ENCODE measurements around the gene NEDD9.

Gene NEDD9

DNA sequence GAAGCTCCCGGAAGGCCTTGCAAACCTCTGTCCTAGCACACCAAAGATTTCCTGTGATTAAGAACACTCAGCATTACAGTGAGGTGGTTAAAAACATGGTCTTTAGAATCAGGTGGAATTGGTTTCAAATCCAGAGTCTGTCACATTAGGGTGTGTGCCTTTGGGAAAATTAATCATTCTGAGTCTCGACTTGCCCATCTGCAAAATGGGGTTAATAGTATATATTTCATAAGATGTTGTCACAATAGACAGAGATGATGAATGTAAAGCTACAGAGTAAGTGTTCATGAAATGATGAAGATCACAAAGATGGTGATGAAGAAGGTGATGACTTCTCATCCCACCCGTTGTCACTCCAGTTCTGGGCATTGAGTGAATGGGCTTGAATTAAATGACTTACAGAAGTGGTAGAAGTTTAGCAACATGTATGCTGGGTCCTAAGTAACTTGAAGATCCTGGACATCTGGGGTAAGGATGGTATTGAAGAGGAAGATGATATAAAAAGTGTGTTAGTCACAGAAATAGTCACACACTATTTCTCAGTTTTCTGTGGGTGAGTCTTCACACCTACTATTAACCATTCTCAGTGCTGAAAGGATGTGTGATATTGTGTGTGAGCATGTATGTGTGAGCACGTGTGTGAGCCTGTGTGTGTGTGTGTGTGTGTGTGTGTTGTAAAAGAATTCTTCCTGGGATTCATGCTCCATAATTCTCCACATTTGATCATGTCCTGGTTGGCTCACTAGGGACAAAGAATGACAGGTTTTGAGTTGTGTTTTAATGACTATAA, 28.0 kb upstream of the NEDD9 start:
- no peak for DNase-seq (ENCODE audit: low read depth)

DNA sequence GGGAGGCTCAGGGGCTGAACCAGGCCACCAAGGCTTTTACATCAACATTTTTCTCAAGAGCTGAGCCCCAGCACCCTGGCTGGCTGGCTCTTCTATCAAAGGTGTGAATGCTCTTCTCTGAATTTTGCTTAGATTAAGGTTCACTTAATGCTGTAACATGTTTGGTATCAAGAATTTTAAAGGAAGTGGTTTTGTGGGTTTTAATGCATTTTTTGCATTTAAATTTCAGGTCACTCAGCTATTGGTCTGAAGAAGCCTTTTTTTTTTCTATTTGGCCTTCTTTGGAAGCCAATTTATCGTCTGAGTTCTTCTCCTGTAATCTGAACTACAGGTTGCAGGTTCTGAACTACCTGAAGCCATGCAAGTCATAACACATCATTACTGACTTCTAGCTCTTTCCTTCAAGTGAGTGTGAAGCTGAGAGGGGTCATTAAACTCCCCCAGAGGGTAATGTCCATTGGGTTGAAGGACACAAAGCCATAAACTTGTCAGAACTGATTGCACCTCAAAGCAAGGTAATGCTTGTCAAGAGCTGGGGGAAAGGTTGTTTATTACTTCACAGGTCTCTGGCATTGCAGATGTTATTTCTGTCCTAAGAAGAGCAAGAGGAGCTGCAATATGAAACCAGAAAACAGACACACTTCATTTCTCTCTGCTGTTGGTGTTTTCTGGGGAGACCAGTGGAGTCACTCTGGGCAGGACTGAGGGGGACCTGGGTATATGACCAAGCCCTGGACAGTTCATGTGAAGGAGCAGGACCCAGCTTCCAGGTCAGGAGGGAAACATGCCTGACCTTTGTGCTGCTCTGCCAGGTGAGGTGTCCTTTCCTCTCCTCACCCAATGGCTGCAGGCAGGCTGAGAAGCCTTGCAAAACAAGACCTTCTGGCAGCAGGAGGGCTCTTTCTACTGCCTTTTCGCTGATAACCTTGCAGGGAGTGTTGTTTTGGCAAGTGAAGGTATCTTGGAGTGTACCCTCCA, 26.1 kb upstream of the NEDD9 start:
- no peak for DNase-seq (ENCODE audit: low read depth)

DNA sequence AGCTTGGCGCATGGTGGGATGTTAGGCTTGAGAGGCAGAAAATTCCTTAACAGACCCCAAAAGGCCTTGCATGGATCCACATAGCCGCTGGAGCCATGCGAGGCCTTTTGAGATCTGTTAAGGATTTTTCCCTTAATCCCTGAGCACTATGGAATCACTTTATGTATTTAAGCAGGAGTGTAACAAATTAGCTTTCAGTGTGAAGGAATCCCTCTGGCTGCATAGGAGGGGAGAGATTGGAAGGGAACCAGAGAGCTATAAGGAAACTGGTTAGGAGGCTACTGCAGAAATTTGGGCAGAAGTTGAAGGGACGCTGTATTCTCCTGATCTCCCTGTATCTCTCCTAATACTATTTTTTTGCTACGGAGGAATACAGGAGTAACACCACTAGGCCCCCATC, 23.1 kb upstream of the NEDD9 start:
- DNase-seq (ENCODE audit: low read depth), result no peak

DNA sequence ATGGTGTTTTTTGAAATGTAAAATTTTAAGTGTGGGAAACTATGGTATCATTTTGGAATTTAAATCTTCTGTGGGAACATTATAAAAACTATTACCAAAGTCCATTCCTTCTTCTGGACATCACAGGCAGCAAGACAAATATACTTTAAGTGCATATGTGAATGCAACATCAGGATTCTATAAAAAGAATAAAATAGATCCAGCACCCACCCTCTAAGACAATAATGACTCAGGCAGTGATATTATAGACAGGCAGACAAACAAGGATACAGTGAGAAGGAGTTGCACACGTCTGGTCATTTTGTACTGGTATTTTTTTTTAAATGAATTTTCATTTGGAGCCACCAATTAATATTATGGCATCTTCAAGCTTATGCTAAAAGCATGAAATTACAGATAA, 21.1 kb upstream of the NEDD9 start:
- DNase-seq (ENCODE audit: low read depth), result no peak

DNA sequence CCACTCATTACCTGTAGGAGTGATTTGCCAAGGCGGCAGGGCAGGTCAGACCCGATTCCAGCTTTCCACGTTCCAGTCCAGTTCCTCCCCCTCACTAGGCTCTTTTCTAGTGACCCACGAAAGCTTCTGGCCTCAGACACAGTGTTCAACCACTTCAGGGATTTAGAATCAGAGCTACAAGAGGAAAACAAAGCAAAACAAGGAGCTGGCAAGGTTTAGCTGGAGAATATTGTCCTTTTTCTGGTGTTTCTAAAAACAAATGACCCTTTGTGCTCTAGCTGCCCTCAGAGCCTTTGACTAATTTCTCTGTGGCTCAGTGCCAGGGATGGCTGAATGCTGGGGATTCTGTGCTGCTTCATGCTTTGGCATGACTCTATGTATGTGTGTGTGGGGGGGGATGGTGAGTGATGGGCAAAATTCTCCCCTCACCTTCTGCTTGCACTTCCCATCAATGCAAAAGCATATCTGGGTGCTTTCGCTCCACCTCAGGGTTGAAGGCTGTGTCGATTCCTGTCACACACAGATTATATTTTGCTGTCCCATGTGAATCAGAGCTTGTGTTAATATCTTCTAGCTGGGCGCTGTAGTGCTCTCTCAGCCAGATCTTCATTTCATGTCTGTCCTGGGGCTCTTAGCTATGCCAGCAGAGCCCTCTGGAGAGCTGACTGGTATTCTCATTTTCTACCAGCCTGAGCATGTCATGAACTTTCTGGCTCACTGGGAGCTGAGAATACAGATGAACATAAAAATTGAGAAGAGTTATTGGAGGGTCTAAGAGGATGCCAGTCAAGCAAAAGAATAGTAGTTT, 19.3 kb upstream of the NEDD9 start:
- DNase-seq (ENCODE audit: low read depth), result no peak

DNA sequence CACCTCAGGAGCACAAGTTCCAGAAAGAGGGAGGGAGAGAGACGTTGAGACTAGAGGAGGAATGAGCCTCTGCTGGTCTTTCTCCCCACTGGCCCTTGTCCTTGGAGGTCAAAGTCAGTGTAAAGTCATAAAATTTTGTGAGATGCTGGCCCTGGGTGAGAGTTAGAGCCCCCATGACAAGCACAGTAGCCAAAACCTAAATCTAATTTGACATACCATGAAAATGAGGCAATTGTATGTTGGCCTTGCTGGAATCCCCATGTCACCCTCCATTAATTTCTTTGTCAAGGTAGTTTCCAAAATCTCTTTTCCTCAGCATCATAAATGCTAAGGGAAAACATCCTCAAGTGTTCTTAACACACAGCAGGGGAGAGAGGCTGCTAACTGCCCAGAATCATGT, 17.6 kb upstream of the NEDD9 start:
- DNase-seq (ENCODE audit: low read depth), result no peak

DNA sequence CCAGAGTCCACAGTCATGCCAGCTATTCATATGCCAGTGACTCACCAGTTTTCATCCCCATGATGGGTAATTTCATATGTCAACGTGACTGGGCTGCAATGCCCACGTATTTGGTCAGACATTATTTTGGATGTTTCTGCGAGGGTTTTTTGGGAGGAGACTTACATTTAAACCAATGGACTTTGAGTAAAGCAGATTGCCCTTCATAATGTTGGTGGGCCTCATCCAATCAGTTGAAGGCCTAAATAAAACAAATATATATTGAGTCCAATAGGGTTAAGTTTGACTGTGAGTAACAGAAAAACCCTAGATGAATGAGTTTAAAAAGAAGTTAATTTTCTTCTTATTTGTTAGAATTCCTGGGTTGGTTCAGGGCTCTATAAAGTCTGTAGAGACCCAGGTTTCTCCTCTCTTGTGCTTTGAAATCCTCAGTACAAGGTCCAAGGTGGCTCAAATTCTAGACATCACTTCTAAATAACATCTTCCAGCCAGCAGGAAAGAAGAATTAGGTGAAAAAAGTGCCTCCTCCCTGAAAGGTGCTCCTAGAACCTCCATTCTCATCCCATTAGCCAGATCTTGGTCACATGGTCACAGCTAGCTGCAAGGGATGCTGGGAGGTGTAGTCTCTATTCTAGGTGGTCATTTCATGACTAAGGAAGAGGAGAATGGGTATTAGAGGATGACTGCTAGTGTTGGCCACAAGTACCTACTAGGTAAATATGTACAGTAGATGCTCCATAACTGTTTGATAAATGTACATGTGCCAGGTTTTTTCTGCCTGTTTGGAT, 16.7 kb upstream of the NEDD9 start:
- no peak for DNase-seq (ENCODE audit: low read depth)

DNA sequence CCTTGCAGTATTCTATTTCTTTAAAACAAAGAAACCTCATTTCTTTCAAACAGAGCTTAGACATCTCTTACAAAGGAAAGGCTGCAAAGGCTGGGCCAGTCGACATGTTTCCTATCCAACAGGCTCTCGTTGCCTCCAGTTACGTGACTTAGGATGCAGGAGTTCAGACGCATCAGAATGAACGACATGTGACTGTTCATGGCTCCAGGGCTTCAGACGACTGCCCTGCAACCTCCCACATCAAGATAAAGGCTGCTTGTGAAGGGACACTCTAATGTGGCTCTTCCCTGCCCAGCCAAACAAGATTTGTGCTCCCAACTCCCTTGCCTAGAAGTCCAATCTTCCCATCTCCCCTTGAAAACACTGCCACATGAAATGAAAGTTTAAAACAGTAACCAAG, 14.3 kb upstream of the NEDD9 start:
- no peak for DNase-seq (ENCODE audit: low read depth)

DNA sequence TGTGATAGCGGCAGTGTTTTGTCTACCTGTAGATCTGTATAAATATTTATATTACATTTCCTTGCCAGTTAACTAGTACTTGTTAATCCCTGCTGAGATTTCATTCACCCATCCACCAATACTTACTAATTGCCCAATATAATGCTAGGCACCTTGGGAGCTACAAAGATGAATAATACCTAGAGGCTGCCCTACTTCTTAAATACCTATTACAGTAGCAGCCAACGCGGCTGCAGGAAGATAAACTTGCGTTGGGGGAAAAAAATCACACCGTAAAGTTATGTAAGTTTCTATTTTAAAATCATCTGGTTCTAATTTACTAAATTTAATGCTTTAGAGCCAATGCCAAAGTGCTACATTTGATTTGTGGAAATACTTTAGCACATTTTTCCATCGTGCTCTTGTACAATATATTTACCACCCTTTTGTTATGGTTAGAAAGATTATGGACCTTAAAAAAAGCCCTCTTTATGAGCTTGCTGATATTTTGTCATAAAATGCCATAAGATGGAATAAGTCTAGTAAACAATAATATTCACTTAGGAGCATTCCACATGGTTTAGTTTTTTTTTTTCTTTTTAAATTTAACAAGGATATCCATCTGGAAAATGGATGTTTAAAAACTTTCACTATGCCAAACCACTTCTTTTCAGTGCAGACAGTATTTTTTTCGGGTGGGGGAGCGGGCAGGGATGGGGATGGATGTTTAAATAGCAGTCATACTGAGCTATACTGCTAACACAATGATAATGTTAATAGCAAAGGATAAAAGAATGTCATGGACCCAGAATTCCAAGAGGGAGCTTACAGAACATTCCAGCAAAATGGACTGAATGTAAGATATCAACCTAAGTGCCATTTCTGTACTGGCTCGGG, 13.2 kb upstream of the NEDD9 start:
- DNase-seq (ENCODE audit: low read depth), result no peak

DNA sequence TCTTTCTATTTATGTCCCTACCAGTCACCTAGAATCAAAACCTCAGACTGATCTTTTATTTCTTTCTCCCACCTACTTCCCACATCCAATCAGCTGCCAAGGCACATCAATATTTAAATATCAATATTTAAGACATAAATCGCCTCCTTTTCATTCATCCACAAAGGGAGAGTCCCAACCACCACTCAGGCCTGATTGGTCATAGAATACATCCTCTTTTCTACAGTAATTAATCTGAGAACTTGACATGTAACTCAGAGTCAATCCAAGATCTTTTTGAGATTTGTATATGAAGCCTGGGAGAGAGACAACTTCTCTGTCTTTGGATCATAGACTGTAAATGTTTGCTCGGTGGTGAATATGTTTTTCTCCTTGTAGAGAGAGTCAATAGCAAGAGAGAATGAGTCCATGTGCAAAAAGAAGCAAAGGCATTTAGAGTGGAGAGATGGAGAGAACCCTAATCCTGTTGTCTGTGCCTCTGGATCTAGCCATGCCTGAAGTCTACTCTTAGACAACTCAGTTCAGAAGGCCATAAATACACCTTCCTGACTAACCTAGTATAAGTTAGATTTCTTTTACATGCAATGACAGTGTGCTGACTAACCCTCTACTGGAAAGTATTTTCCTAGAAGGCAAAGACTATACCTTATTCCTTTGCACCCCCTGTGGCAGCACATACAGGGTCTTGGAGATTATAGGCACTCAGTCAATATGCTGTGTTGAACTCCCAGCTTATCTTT, 12.1 kb upstream of the NEDD9 start:
- DNase-seq (ENCODE audit: low read depth), result no peak

DNA sequence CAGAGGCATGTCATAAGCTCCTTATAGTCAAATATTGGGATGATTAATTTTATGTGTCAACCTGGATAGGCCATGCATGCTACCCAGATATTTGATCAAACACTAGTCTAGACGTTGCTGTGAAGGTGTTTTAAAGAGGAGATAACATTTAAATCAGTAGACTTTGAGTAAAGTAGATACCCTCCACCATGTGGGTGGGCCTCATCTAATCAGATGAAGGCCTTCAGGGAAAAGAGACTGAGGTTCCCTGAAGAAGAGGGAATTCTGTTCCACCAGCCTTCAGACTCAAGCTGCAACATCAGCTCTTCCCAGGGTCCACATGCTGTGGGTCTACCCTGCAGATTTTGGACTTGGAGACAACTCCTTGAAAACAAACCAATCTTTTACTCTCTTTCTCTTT, 11.4 kb upstream of the NEDD9 start:
- no peak for DNase-seq (ENCODE audit: low read depth)

DNA sequence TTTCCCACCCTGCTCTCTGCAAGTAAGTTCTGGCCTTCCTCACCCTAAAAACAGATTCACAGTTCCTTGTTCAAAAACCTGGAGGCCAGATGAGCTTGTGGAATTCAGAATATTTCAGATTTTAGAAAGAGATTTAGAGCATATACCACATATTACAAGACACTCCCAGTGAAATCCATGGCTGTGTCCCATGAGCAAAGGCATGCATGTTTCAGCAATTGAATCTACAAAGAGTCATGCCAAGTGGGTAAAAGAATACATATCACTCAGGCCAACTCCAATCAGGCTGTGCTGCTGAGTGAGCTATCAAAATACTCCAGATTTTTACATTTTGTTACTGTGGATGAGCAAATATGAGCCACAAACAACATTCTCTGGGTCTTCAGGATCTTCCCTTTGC, 10.2 kb upstream of the NEDD9 start:
- DNase-seq (ENCODE audit: low read depth), result no peak

DNA sequence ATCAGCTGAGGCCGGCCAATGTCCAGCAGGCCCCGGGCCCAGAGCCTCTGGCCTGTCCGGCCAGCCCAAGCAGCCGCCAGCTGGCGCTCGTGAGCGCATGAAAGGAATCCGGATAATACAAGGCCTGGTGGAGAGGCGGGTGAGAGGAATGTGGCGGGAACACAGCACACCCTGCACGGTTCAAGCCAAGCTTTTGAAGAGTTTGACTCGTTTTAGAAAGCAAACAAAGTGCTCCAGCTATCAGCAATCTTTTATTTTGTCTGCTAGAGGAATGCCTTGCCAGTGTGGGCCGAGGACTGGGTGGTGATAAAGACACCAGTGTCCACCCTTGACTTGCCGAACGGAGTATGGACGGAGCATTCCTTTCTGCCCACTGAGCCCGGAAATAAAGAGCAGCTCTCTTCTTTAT, 9.3 kb upstream of the NEDD9 start:
- DNase-seq (ENCODE audit: low read depth), result no peak

DNA sequence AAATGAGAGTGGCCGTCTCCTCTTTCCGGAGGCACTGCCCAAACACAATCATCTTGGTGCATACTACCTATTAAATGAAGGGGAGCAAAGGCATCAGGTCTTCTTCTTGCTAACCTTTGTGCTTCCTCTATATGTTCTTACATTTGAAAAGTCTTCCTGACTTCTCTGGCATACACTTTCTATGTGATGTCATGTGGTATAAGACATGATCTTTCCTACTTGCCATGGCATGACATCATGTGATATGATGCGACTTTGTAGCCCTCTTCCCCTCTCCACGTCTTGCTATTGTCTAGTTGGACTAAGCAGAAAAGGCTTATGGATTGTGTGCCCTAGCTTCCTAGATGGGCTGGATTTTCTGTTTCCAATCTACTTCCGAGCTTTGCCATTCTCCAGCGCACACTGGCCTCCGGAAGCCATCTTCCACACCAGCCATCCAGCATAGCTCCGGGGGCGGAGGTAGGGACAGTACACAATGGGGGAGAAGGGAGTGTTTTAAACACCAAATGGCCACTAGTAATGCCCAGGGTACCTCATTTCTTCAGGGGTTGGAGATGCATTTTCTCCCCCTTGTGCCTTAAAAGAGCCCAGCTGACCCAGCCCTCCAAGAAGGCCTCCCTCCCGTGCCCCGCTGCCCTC, 8.8 kb upstream of the NEDD9 start:
- DNase-seq (ENCODE audit: low read depth), result no peak

DNA sequence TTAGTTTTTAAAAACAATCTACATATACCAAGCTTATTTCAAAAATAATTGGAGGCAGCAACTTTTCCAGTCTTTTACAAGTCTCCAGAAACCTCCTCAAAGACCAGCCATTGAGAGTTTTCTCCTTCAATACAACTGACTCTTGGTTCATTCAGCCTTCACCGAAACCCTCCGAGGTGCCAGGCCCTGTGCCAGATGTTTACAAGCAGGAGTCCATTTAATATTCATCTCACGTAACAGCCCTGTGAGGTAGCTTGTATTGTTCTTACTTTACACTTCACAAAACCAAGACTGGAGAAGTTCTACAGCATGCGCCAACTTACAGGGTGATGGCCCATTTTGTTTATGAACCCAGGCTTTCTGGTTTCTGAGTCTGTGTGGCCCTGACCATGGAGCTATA, 5.5 kb upstream of the NEDD9 start:
- no peak for DNase-seq (ENCODE audit: low read depth)

DNA sequence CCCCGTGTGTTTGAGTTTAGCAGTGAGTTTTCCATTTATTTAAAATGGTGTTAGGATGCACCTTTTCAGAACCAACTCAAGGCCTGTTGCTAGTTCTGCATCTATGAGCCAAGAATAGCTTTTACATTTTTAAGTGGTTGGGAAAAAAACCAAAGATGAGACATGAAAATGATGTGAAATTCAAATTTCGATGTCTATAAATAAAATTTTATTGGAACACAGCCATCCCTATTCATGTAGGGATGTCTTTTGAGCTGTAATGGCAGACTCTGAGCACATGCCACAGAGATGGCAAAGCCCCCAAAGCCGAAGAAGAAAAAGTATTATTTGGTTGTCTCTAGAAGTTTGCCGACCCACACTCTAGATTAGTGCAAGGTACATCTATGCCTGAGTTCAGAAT, 5.0 kb upstream of the NEDD9 start:
- DNase-seq (ENCODE audit: low read depth), result no peak

DNA sequence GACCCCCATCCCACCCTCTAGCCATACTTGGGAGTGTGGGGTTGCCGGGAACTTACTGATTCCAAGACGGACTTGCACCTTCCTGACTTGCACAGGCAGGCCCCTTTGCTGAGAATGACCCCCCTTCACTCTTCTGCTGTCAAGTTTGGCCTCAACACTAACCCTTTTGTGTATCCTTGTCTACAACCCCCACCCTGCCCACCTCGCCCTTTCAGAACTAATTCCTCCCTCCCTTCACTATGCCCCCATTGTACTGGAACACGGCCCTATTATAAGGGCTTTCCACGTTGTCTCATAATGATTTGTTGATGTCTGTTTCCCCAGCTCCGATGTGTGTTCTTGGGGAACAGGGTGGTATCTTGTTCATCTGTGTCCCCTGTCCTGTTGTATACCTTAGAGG, 4.4 kb upstream of the NEDD9 start:
- DNase-seq (ENCODE audit: low read depth), result no peak

DNA sequence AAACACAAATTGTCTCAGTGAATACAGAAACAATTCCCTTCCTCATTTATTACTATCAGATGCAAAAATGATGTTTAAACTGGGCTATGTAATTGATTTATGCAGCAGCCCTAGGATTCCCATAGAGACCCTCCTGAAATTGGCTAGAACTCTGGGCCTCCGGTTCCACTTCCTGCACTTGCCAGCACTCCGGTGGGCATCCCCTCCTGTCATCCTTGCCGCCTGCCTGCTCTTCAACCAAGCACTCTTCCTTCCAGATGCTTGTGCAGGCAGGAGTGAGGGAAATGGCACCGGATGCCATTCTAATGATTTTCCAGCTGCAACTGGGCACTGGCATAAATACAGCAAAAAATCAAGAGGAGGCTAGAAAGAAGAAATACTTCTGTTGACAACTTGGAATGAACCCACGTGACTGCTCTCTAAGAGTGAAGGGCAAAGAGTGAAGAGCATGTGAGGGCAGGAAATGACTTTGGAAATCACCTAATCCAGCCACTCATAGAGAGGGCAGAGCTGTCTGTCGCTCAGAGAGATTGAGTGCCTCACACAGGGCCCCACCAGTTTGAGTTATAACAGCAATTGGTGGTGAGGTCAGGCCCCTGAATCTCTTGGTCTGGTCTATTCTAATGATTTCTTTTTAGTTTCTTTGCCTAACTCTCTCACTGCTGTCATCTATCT, 3.7 kb upstream of the NEDD9 start:
- no peak for DNase-seq (ENCODE audit: low read depth)

DNA sequence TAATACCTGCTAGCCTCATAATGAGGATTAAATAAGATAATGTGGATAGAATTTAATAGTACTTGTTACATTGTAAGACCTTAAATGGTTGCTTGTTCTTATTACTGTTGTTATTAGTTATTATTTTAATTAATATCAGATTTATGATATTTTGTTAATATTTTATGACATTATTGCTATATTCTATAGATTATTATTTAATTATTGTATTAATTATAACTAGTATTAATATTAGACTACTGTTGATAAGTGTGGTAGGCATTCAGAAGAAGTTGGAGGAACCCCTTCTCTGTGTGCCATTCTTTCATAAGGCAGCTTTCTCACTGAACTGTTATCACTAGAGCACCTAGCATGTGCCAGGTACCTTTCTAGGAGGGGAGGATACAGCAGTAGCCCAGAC, 2.6 kb upstream of the NEDD9 start:
- DNase-seq (ENCODE audit: low read depth), result no peak
